ENCODE results near the gene FAM163B. TPM values are rescaled to one million over a fixed set of nuclear protein-coding genes. Genes with fewer than 3 reads are reported as not detected.

The FAM163B gene
- total and polyA plus RNA-seq, 8 donors = 0.23 to 2.7 (median 1.7) TPM; not detected in 1

DNA sequence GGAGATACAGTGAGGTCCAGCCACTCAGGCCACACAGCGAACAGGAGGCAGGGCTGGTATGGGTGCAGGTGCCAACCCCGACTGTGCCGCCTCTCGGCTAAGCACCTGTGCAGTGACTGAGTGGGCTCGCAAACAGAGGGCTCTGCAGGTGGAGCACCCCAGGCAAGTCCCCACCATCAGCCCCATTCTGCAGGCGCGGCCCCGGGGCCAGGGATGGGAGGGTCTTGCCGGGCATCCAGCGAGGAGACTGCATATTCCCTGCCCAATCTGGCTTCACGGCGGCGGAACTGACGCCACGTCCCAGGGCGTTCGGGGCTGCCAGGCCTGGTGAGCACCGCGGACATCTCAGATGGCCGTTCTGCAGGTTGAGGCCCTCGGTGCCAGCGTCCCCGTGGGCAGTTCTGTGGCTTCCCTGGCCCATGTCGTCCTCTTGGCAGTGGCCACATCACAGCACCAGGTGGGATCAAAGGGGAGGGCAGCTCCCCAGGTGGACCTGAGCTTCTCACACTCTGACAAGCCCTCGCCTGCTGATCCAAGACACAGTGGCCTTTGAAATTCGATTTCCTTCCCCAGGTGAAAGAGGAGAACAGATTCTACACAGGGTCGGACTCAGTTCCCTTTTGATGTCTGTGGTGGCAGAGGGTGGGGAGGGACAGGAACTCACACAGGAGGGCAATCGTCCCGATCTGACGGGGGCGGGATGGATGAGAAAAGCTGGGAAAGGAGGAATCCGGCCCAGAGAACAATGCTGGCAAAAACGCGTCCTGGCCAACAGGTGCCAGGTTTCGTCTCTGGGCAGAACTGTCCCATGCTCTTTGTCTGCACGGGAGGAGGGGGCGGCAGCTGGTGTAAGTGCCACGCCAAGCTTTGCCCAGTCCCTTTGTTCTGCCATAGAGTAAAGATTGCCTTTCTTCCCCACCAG lies 45.8 kb upstream of the FAM163B start:
- H3K36me3 ChIP-seq = no peaks in the 10 kb centered on the region
- intact Hi-C loops (cut with DNase I) = no loop called here
- DNase-seq (no peak), ATAC-seq (no peak)
- no peaks in the 10 kb centered on the region for H3K9me3 ChIP-seq
- TF ChIP-seq, protein P1, sequence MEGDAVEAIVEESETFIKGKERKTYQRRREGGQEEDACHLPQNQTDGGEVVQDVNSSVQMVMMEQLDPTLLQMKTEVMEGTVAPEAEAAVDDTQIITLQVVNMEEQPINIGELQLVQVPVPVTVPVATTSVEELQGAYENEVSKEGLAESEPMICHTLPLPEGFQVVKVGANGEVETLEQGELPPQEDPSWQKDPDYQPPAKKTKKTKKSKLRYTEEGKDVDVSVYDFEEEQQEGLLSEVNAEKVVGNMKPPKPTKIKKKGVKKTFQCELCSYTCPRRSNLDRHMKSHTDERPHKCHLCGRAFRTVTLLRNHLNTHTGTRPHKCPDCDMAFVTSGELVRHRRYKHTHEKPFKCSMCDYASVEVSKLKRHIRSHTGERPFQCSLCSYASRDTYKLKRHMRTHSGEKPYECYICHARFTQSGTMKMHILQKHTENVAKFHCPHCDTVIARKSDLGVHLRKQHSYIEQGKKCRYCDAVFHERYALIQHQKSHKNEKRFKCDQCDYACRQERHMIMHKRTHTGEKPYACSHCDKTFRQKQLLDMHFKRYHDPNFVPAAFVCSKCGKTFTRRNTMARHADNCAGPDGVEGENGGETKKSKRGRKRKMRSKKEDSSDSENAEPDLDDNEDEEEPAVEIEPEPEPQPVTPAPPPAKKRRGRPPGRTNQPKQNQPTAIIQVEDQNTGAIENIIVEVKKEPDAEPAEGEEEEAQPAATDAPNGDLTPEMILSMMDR (IDR thresholded peaks at IDR 0.05) = no peak
- H3K4me3 ChIP-seq = no peak overlapping the region
- no peak overlapping the region for H3K27ac ChIP-seq
- peaks cover 6 to 16% of the 10 kb centered on the region in 2 donors for H3K4me1 ChIP-seq
- H3K27me3 ChIP-seq = peaks cover 0 to 89% of the 10 kb centered on the region in 2 donors

GRCh38 chr9:133653638-133654037 lies 44.4 kb upstream of the FAM163B start:
- H3K4me1 ChIP-seq = peaks cover 5 to 7% of the 10 kb centered on the region in 2 donors
- H3K27me3 ChIP-seq = peaks cover 0 to 86% of the 10 kb centered on the region in 2 donors
- no peak overlapping the region for H3K4me3 ChIP-seq
- H3K27ac ChIP-seq = no peak overlapping the region
- intact Hi-C loops (cut with DNase I) = no loop called here
- H3K9me3 ChIP-seq = no peaks in the 10 kb centered on the region
- H3K36me3 ChIP-seq = no peaks in the 10 kb centered on the region
- ATAC-seq = no peak
- TF ChIP-seq, protein P1 (IDR thresholded peaks at IDR 0.05) = no peak
- DNase-seq = no peak

DNA sequence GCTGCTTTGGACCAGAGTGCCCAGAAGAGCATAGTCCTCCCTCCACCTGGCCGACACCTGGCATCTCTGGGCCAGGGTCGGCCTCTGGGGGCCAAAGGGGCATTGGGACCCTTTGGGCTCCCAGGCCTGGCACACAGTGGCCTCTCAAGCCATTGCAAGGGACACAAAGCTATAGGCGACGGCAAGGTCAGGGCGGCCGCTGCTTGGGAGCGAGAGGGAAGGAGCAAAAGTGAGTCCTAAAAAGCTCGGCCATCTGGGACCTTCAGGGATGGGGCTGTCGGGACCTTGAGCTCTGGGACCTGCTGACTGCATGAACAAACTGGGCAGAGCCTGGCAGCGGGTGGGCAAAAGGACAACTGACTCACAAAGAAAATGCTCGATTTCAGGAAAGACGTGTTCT lies 40.8 kb upstream of the FAM163B start:
- TF ChIP-seq, protein P1 (IDR thresholded peaks at IDR 0.05) = no peak

DNA sequence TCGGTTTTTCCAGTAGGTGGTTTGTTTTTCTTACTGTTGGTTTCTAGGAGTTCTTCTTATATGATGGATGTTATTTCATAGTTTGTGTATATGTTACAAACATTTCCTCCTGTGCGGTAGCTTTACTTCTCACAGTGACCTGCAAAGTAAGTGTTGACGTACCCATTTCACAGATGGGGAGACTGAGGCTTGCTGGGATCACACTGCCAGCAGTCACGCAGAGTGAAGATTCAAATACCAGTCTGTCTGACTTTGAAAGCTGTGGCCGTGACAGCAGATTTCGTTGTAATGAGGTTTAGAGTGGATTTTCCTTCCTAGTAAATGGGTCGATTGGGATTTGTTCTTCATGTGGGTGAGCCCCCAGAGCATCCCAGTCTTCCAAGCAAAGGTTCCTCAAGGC lies 40.0 kb upstream of the FAM163B start:
- intact Hi-C loops (cut with DNase I) = no loop called here
- no peak for DNase-seq
- TF ChIP-seq, protein P1 (IDR thresholded peaks at IDR 0.05) = no peak
- Histone ChIP-seq H3K4me3 (no peak overlapping the region), H3K27ac (no peak overlapping the region), H3K4me1 (no peaks in the 10 kb centered on the region), H3K9me3 (no peaks in the 10 kb centered on the region), H3K27me3 (peaks cover 0 to 44% of the 10 kb centered on the region in 2 donors), H3K36me3 (no peaks in the 10 kb centered on the region)
- ATAC-seq = no peak

More for the DNA sequence above, 40.8 kb upstream of the FAM163B start:
- H3K9me3 ChIP-seq = no peaks in the 10 kb centered on the region
- no peaks in the 10 kb centered on the region for H3K4me1 ChIP-seq
- intact Hi-C loops (cut with DNase I) = no loop called here
- no peak overlapping the region for H3K4me3 ChIP-seq
- peaks cover 0 to 52% of the 10 kb centered on the region in 2 donors for H3K27me3 ChIP-seq
- DNase-seq = peak in 1 of 4 donors; percentile 72
- no peak for ATAC-seq
- no peak overlapping the region for H3K27ac ChIP-seq
- H3K36me3 ChIP-seq = no peaks in the 10 kb centered on the region

- no peak overlapping the region for H3K4me3 ChIP-seq
- TF ChIP-seq, protein P1 (IDR thresholded peaks at IDR 0.05) = no peak
- no peaks in the 10 kb centered on the region for H3K9me3 ChIP-seq
- H3K27ac ChIP-seq = no peak overlapping the region
- DNase-seq (peak in 1 of 4 donors; percentile 71), ATAC-seq (no peak)
- H3K36me3 ChIP-seq = no peaks in the 10 kb centered on the region
- intact Hi-C loops (cut with DNase I) = no loop called here
- H3K4me1 ChIP-seq = no peaks in the 10 kb centered on the region
- peaks cover 0 to 33% of the 10 kb centered on the region in 2 donors for H3K27me3 ChIP-seq
These were observed 38.7 kb upstream of the FAM163B start for GRCh38 chr9:133647765-133648469.

Data from left lung (tissue), 10 donors.